COR-L47 (cell line): Measurements from ENCODE around the gene GPC5.

Experiments
- DNase-seq: peaks from one replicate; lab custom pipeline; 2025; lab: John Stamatoyannopoulos, UW

GPC5 gene

DNA sequence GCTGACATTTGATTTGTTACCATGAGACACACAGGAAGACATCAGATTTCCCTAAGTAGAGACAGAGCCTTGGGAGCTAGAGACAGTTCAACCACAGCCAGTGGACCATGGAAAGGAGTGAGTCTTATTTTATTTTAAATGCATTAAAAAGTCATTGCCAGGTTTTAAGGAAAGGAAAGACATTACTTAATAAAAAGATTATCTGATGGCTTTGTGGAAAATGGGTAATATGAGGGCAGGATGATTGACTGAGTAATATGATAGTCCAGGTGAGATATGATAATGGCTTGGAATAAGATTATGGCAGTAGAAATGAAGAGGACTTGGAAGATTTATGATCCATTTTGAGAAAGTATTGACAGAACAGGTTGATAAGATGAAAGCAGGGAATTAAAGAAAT is 580.1 kb downstream of the GPC5 start:
- DNase-seq: no peak

DNA sequence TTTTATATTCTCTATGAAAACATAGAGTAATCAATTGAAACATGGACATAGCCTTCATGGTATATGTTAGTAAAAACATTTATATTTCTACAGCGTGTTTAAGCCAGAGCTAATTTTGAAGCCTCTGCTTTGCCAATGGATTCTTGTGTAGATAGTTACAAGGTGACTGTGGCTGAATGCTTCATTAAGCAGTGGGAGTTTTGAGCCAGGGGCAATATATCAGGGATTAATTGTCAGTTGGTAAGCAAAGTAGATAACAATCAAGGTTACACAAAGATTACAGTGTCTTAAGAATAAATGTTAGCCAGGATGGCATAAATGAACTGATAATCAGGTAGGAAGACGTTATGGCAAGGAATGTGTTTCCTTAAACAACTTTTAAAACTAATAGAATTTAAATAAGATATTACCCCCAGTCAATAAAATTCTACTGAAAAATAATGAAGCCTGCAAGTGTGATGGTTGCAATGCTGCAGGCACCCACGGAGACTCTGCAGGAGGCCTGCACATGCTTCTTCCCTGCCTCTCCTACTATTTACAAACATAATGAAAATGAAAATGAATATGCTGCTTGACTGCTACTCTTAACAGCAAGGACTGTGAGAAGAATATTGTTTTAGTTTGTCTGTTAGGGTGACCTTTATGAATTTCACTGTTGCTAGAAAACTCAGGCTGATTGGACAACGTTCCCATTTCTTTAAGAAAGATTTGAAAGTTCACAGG is 588.5 kb downstream of the GPC5 start:
- no peak for DNase-seq

DNA sequence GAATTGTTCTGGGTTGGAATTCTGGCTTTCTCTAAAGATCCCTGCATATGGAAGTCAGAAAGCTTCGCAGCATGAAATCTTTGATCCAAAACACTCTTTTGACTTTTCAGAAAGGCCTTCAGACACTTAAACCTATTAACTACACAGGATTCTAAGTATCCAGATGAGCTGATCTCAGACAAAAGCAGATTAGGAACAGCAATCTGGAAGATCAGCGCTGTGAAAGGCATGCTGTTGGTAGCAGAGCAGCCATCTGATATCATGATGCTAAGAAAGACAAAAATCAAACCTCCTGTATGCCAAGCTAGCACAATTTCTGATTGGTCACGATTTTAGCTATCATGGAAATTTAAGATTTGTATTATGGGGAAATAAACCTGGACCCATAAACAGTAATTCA is 589.9 kb downstream of the GPC5 start:
- no peak for DNase-seq

DNA sequence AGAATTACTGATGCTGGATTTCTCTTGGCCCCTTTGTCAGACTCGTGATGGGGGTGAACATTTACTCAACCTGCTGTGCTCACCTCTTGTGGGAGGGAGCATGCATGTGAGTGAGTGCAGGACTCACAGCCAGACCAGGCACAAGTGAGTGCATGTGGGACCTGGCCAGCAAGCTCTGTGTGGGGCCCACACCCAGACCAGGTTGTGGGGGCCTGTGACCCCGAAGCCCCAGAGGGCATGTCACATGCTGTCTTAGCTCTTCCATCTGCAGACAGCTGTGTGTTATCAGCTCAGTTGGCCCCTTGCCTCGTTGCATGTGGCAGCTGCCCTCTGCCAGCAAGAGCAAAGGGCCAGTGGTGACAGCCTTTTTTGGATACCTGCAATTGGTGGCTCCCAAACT is 614.4 kb downstream of the GPC5 start:
- DNase-seq: no peak

DNA sequence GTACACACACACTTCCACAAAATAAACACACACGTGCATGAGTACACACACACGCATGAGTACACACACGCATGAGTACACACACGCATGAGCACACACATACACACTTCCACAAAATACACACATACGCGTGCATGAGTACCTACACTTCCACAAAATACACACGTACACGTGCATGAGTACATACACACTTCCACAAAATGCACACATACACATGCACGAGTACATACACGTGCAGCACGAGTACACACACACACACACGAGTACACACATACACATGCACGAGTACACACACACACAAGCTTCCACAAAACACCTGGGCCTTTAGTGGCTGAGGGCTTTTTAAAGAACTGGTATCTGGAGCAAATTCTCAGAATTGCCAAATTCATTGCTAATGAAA is 619.3 kb downstream of the GPC5 start:
- DNase-seq: no peak

DNA sequence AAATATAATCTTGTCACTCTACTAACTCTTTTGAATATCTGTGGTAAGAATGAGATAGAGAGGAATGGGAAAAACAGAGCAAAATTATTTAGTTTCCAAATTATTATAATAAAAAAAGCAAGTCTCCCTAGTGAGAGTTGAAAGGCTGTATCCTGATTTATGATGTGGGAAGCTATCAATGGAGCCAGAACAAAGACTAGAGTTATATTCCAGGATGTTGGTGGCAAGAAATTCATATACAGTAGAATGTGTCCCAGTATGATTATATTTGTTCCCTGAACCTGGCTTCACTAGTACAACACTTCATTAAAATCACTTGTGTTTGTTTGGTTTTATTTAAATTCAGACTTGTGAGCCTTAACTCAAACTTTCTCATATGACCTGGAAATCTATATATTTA is 630.3 kb downstream of the GPC5 start:
- no peak for DNase-seq

DNA sequence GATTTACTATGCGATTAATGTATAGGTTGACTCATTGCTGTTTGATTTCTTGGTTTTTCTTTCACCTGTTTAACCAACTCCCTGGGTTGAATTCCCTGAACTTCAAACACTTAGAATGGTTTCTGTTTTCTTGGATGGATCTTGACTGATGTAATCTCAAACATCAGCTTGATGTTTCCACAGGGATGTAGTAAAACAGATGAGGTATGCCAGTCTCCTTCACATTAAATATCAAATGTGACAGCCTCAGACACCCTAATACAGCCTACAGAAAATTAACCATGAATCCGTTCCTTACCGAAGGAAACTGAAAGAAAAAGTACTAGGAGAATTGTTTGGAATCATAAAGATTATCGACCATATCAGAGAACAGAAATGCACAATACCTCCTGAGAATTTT is 631.2 kb downstream of the GPC5 start:
- DNase-seq: no peak

DNA sequence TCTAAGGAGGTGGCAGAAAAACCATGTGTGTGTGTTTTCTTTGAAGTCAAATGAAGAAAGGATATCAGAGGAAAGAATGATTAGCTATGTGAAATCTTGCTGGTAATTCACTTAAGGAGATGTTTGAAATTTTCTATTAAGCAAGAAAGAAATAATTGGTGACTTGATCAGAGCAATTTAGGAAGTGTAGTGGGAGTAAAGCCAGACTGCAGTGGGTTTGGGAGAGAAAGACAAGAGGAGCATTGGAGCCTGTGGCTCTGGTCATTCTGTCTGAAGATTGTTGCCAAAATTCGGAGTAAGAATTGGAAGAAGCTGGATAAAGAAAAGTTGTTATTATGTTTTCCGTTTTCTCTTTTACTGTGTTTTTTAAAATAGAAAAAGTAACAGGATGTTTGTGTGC is 640.5 kb downstream of the GPC5 start:
- no peak for DNase-seq

DNA sequence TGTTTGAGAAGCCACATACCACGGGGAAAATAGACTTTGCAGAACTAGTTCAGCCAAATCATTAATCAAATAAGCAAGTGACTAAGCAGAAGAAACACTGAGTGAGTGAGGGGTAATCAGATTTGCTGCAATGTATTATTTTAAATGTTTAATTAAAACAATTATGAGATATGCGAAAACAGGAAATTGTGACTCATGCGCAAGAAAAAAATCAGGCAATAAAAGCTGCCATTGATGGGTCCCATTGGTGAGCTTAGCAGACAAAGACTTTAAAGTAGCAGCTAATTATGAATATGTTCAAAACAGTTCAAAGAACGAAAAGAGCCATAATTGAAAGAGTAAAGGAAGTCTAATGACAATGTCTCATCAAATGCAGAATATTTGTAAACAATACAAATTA is 644.1 kb downstream of the GPC5 start:
- no peak for DNase-seq

DNA sequence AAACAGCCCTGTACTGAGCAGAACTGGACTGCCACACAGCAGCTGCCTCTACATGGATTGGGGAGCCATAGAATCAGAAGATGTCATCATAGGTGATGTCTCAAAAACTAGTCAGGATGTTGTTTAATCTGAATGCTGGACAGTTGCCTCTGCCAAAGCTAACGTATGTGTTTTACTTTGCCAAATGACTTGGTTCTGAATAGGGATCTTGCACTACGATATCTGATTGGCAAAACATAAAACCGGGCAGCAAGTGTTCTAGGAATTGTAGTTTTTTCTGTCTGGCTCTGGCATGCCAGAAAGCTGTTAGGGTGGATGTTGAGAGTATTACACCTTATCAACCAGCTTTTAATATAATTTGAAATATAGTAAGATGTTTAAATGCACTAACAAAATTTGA is 645.9 kb downstream of the GPC5 start:
- no peak for DNase-seq

DNA sequence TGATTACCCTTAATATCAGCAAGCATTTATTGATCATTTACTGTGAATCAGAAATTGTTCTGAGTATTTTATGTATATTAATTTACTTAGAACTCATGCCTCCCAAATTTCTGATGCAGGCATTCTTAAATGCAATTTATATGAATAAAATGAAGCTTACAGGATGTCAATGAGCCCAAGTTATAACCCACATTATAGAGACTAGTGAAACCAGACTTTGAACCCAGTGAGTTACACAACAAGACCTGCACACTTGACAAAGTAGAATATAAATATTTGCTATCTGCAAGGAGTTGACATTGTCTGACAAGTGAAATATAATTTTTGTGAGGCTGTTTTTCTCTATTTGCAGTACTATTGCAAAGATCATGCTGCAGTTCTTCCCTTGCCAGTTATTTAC is 656.0 kb downstream of the GPC5 start:
- no peak for DNase-seq

DNA sequence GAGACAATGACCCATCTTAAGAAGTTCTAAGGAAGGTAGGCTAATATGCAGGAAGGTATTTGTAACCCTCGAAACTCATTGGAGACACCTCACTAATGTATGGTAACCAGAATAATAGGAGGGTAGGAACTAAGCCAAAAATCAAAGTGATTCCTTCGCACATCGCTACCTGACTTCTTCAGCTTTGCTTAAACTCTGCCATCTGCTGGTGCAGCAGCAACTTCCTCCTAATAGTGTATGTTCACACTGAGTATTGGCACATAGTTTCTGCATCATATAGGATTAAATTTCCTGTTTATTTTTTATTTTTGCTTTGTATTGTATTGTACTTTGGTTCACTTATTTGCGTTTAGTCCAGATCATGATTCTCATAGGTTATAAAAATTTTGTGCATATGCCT is 676.2 kb downstream of the GPC5 start:
- peak; percentile 21 for DNase-seq

DNA sequence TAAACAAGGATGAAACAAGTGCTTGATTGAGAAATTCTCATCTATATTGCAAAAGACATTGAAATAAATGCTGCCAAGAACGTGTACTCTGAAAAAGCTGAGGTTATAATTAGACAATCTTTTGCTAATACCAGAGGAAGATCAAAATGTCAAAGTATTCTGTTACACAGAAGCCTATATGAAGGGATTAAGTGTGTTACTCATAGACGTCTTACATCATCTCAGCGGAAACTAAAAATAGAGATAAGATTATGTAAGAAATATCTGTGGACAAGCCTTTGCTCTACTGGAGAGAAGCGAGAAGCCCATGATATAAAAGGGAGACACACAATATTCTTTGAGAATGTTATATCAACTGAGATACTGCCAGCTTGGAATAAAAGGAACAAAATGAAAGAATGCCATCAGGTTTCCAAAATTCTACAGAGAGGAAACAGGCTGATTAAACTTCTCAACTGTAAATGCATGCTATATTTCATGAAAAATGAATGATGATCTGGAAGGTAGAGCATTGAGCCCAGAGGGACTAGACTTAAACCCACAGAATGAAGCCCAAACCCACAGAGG is 699.0 kb downstream of the GPC5 start:
- no peak for DNase-seq

DNA sequence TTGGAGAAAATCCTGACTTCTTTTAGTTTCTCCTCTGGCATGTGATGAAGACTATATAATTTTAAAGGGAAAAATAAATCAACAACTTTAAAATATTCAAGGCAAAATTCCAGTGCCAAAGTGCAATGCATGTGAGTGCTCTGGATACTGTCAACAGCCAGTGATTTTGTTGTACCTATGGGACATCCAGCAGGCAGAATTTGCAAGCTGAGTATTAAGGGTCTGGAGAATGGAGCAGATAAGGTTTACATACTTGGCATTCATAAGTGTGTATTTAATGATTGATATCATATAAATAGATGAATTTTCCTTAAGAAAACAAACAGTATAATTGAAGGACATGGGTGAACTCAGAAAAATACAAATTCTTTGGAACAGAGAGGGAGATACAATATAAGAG is 703.4 kb downstream of the GPC5 start:
- no peak for DNase-seq

DNA sequence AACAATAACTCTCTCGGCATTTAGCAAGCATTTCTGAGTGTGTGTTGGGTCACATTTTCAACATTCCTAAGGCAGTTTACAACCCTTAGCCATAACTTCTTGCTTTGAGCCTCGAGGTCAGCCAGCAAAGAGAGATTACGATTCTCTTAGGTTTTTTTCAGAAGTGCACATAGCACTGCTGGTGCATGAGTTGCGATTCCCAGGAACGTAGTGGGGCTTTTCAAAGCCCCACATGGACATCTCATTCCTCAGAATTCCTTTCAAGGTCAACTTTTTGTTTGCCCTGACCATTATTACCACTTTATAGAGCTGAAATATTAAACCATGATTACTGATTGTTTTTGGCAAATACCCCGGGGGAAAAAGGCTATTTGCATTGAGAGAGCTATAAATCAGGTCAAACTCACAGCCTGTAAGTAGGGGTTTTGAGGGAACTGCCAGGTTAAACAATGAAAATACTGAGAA is 705.3 kb downstream of the GPC5 start:
- no peak for DNase-seq

DNA sequence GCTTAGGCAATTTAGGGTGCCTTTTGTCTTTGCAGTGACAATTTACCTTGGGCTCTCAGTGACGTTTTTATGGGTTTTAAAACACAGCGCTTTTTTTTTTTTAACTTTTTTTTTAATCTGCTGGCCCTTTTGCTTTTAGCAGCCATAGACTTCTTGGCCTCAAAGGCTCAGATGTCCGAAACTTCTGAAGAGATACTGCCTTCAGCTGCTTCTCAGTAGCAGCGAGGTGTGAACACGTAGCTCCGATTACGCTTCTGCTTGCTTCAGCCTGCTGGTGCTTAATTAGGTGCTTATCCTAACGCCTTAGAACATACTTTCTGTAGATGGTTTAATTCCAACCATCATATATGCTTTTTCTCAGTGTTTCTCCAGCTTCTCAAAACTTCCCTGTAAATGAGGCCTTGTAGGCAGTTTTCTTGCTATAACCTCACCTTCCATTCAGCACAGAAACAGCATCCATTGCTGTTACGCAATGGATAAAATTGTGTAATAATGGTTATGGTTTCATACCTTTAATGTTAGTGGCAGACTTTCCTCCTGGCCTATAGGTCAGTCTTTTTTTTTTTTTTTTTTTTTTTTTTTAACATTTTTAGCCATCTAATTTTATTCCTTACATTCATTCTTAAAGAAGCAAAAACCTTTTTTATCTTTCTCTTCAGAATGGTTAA is 723.9 kb downstream of the GPC5 start:
- no peak for DNase-seq

DNA sequence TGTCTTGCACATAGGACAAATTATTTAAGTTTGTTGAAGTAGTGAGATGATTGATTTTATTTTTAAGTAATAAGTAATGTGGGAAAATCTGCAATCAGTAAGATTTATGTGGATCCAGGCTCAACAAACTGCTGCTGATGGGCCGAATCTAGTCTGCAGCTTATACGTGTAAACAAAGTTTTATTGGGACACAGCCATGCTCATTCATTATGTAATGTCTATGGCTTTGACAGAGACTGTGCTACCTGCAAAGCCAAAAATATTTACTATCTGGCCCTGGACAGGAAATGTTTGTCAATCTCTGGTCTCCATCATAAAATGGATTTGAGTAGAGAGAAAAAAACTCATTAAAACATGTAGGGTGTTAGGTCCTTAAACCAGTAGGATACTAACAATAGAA is 728.0 kb downstream of the GPC5 start:
- DNase-seq: no peak

DNA sequence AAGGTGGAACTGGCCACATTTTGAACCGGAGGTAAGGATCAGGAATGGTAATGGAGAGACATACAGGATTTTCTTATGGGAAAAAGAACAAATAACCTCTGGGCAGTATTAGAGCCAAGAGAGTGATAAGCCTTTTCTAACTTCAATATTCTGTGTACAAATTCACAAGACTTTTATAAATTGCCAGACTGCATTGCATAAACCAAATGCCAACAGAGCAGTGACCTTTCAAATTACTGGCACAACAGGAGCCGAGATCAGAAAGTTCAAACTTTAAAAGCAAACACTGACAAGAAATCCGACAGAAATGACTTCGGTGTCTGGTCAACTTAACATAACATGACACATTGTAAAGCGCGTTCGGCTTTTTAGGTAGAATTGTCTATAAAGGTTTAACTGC is 737.1 kb downstream of the GPC5 start:
- DNase-seq: no peak

DNA sequence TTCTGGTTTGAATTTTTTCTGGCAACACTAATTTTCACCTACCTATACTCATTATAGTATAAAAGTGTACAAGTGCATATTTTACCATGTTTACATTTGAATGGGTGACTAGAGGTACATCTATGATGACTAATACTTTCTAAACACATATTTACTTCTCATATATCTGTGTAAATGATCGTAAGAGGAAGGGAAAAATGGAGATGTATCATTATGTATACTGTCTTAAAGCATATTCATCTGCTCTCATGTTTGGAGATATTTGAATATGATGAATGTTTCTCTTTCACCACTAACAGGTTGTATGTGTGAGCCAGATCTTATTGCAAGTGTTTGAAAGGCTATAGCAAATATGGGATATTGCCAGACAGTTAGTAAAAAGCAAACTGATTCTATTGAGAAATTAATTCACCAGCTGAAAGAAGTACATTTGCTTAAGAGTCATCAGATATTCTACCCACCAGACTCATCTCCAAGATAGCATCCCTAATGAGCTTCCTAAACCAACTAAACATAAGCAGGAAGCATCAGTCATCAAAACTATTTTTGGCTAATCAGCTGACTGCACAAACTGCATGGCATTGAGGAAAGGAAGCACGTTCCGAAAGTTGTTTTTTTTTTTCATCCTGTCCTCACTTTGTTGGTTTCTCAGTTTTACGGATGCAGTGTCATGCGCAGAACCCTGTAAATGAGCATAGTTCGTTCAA is 738.2 kb downstream of the GPC5 start:
- DNase-seq: no peak

DNA sequence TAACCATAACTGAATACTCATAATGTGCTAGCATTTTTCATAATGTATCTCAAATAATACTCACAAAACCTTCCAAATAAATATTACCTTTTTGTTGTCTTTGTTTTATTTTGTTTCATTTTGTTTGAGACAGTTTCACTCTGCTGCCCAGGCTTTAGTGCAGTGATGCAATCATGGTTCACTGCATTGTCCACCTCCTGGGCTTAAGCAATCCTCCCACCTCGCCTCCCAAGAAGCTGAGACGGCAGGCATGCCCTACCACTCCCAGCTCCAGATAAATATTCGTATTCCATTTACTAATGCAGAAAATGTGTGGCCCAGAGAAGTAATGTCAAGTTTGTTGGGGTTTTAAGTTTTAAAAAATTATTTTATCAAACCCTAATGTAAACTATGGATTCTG is 739.1 kb downstream of the GPC5 start:
- DNase-seq: no peak

DNA sequence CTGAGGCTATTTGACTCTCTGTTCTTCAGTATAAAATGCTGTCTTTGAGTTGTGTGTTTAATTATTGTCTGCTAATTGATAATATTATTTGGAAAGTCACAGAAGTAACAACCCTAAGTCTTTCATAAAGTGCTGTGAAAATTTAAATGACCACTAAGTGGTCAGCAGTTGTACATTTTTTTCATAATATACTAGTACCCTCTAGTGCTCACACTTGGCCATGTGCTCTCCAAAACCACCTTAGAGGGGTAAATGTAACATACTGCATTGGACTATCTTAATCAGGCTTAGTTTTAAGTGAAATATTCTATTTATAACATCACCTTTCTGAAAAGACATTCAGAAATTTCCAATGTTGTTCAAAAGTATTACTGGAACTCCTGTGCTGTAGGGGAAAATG is 745.3 kb downstream of the GPC5 start:
- DNase-seq: no peak

DNA sequence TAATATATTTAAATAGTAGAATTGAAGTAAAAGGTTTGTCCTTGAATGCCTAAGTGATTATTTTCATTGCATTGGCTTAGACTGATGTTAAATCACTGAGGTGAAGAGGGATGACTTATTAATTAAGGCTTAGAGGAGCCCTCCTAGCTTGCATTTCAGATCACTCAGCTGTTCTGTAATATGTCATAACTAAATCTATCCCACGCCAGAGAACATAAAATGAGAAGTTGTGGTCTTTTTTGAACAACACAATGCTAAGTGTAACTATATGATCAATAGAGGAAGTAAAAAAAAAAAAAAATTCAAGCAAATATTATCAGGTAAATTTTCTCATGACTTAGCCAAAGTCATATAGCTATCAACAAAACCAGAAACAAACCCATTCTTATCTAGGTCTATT is 752.2 kb downstream of the GPC5 start:
- no peak for DNase-seq

DNA sequence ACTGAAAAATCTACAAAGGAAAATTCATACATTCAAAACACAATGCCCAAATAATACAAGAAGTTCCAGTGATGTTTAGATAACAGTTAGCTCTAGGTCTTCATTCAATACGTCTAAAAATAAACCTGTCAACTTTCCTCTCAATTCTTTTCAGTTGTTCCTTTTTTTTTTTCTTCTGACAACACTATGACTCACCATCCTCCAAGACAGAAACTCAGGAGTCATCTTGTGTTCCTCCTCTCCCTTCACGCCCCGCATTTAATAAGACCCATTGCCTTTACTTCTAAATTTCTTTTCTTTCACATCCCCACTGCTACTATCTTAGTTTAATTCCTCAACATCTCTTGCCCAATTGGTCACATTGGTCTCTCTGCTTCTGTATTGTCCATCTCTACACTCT is 759.9 kb downstream of the GPC5 start:
- no peak for DNase-seq
